Subcutaneous adipose tissue (tissue), 4 donors: ENCODE data around the gene PTPN23. TPM values are rescaled to one million over a fixed set of nuclear protein-coding genes. Genes with fewer than 3 reads are reported as not detected.

Source experiments
- total RNA-seq, 4 donors: library from RNA; depleted of rRNA; stranded (reverse); fragments of >200 nt; gene quantifications; one replicate each; pipeline ENCODE4 v1.1.0, GENCODE V29; 2016
- TF ChIP-seq, protein P1 (sequence below): fragments of 450-650 bp; IDR thresholded peaks from one replicate; pipeline ENCODE4 v1.5.1; 2016; ENCODE audit warnings: low read depth, mild to moderate bottlenecking, control low read depth, antibody characterized with exemption, moderate library complexity

PTPN23 gene
- total RNA-seq, 4 donors from 2014 or later, result 14.0 to 27.3 (median 19.9) TPM

DNA sequence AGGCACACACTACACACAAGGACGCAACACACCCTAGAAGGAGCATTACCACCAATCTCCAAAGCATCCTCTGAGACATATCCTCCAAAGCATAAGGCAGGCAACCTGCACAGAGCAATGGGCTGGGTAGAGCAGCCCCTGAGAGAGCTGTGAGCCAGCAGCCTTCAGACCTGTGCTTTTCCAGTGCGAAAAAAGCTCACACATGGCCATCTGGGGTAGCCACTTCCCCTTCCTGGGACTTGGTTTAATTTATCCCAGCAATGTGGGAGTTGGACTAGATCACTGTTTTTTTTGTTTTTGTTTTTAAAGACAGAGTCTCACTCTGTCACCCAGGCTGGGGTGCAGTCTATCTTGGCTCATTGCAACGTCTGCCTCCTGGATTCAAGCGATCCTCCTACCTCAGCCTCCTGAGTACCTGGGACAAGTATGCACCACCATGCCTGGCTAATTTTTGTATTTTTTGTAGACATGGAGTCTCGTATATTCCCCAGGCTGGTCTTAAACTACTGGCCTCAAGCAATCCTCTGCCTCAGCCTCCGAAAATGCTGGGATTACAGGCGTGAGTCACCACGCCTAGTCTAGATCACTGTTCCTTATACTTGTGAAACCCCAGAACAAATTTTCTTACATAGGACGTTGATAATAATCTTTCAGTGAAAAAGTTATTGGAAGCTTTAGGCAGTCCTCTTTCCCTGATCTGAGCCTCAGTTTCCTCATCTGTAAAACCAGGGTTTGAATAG is 18.9 kb downstream of the PTPN23 start:
- TF ChIP-seq, protein P1, sequence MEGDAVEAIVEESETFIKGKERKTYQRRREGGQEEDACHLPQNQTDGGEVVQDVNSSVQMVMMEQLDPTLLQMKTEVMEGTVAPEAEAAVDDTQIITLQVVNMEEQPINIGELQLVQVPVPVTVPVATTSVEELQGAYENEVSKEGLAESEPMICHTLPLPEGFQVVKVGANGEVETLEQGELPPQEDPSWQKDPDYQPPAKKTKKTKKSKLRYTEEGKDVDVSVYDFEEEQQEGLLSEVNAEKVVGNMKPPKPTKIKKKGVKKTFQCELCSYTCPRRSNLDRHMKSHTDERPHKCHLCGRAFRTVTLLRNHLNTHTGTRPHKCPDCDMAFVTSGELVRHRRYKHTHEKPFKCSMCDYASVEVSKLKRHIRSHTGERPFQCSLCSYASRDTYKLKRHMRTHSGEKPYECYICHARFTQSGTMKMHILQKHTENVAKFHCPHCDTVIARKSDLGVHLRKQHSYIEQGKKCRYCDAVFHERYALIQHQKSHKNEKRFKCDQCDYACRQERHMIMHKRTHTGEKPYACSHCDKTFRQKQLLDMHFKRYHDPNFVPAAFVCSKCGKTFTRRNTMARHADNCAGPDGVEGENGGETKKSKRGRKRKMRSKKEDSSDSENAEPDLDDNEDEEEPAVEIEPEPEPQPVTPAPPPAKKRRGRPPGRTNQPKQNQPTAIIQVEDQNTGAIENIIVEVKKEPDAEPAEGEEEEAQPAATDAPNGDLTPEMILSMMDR, result no peak

DNA sequence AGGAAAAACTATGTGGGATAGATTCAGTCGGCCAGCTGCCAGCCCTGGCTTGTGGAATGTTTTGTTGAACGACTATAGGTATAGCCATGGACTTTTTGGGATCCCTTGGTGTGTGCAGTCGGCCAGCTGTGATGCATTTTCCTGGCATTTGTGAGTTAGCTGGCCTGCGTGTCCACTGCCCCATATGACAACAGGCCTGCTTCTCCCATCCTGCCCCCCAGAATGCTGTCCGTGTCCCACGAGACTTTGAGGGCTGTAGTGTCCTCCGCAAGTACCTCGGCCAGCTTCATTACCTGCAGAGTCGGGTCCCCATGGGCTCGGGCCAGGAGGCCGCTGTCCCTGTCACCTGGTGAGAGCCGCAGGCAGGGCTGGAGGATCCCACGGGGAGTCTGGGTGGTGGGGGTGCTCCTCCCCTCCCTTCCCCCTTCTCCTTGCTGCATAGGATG is 23.6 kb downstream of the PTPN23 start:
- TF ChIP-seq, protein P1, result no peak

DNA sequence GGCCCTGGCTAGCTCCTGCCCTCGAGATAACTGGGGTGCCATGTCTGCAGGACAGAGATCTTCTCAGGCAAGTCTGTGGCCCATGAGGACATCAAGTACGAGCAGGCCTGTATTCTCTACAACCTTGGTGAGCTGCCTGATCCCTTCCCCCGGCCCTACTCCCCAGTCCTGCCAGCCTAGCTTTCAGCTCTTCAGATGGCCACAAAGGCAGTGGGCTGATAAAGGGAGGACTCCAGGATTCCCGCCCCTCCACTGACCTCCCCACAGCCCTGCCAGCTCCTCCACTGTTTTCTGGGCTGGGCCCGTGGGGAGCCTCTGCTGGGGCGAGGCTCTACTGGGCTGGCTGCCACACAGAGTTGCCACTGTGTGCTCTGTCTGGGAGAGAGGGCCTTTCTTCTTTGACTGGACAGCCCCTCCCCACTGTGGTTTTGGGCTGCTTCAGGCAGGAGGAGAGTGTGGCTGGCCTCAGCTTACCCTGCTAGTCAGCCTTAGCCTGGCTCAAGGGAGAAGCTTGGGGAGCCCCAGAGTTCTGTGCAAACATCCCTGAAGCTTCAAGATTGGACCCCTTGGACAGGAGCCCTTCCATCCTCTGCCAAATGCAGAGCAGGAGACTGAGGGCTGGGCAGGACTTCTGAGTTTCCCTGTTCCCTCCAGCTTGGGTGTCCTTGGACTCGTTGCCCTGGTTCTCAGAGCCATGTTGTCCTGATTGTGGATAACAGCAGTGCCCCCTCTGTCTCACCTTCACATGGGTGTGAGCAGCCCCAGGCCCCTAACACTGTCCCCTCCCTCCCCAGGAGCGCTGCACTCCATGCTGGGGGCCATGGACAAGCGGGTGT is 24.4 kb downstream of the PTPN23 start:
- TF ChIP-seq, protein P1, result no peak

DNA sequence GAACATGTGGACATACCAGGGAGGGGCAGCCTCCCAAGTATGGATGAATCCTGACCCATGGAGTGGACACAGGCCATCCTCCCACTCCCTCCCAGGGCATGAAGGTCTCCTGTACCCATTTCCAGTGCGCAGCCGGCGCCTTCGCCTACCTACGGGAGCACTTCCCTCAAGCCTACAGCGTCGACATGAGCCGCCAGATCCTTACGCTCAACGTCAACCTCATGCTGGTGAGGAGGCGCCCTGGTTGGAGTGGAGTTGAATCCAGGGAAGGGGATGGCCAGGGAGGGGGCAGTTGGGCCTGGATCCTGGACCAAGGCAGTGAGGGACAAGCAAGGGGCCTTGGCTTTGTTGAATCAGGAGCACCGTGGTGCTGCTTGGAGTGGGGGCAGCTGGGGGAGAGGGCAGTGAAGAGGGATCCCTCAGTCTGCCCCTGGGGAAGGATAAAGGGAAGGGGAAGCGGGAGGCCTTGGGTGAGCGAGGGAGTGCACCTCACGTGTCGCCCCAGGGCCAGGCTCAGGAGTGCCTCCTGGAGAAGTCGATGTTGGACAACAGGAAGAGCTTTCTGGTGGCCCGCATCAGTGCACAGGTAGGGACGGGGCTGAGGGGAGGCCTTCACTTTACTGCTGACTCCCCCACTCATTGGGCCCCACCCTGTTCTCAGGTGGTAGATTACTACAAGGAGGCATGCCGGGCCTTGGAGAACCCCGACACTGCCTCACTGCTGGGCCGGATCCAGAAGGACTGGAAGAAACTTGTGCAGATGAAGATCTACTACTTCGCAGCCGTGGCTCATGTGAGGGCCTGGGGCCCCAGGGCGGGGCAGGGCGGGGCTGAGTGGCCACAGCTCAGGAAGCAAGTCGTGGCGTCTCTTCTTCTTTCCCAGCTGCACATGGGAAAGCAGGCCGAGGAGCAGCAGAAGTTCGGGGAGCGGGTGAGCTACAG is 25.3 kb downstream of the PTPN23 start:
- TF ChIP-seq, protein P1, result no peak

DNA sequence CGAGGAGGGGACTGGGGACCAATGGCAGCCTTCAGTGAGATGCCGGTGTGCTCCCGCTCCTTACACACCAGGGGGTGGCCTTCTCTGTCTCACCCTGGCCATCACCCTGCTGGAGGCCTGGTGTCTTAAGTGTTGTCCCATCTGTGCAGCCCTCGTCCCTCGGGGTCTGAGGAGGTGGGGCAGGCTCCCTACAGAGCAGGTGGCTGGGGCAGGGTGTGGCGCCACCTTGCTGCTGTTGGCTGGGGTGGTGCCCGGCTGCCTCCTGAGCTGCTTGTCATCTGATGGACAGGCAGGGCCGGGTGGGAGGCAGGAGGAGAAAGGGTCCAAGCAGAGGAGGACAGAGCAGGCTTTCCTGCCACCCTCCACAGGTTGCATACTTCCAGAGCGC is 25.9 kb downstream of the PTPN23 start:
- TF ChIP-seq, protein P1, result no peak

DNA sequence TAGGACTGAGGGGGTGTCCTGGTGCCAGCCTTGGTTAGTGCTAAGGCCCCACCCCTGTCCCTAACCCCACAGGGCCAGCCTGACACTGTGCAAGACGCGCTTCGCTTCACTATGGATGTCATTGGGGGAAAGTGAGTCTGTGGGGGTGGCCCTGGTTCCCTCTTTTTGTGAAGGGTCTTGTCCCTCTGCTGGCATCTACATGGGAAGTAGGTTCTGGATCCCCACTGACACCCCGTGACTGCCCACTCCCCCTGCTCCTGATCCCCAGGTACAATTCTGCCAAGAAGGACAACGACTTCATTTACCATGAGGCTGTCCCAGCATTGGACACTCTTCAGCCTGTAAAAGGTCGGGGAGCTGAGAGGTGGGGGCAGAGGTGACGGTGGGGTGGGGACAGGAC is 26.4 kb downstream of the PTPN23 start:
- TF ChIP-seq, protein P1, result no peak
